NCI-H128 (cell line): Measurements from ENCODE around the gene ARID5B.

Experiments
- DNase-seq: peaks from one replicate; lab custom pipeline; 2025; ENCODE audit not compliant: unreplicated experiment; lab: John Stamatoyannopoulos, UW

The ARID5B gene

GRCh38 chr10:61887772-61888171 lies 13.7 kb upstream of the ARID5B start:
- DNase-seq = no peak

GRCh38 chr10:61888744-61889143 lies 12.8 kb upstream of the ARID5B start:
- DNase-seq = no peak

- no peak for DNase-seq
These were observed 11.1 kb upstream of the ARID5B start for GRCh38 chr10:61890430-61890829.

- DNase-seq = no peak
These were observed 10.6 kb upstream of the ARID5B start for GRCh38 chr10:61890881-61891409.

- DNase-seq = no peak
These were observed 9.5 kb upstream of the ARID5B start for GRCh38 chr10:61891906-61892585.

- no peak for DNase-seq
These were observed 8.5 kb upstream of the ARID5B start for GRCh38 chr10:61892961-61893360.

- DNase-seq = no peak
These were observed 7.4 kb upstream of the ARID5B start for GRCh38 chr10:61894133-61894532.

GRCh38 chr10:61895898-61896600 lies 5.5 kb upstream of the ARID5B start:
- no peak for DNase-seq

GRCh38 chr10:61896854-61897661 lies 4.4 kb upstream of the ARID5B start:
- no peak for DNase-seq

GRCh38 chr10:61897671-61898434 lies 3.6 kb upstream of the ARID5B start:
- no peak for DNase-seq

GRCh38 chr10:61898435-61898778 lies 3.1 kb upstream of the ARID5B start:
- DNase-seq = no peak

- no peak for DNase-seq
These were observed 2.4 kb upstream of the ARID5B start for GRCh38 chr10:61899069-61899531.

- no peak for DNase-seq
These were observed 1.9 kb upstream of the ARID5B start for GRCh38 chr10:61899663-61899996.

GRCh38 chr10:61899997-61900828 lies 1.3 kb upstream of the ARID5B start:
- DNase-seq = no peak

GRCh38 chr10:61901829-61902444 lies 438 bp downstream of the ARID5B start:
- no peak for DNase-seq

GRCh38 chr10:61902445-61903220 lies 1.1 kb downstream of the ARID5B start:
- no peak for DNase-seq

- no peak for DNase-seq
These were observed 1.9 kb downstream of the ARID5B start for GRCh38 chr10:61903221-61903927.

- no peak for DNase-seq
These were observed 2.4 kb downstream of the ARID5B start for GRCh38 chr10:61903928-61904344.
